GM12892 (cell line): ENCODE results near the gene SPIRE1.

Source experiments
- POLR2A ChIP-seq: IDR thresholded peaks from 2 replicates; pipeline ENCODE4 v1.6.1; 2011; ENCODE audit warnings: low read depth, low read length, control low read depth
- POLR2AphosphoS5 ChIP-seq: IDR thresholded peaks from 2 replicates; pipeline ENCODE4 v1.6.1; 2011; ENCODE audit warnings: low read depth, low read length, control low read depth

GRCh38 chr18:12689256-12689850, 31.4 kb upstream of the SPIRE1 start:
- TF ChIP-seq POLR2A (no peak), POLR2AphosphoS5 (no peak)
